Neural cell (in vitro differentiated cells): Measurements from ENCODE around the gene TMC6. TPM values are rescaled to one million over a fixed set of nuclear protein-coding genes. Genes with fewer than 3 reads are reported as not detected.
"Not testable (repeated sequence)": the region's sequence is repeated elsewhere in the genome, so short reads cannot be mapped to it uniquely, and the experiment has no call there.

Experiments
- H2AFZ ChIP-seq: fragments of 200-600, 300-800 bp; sonication (generic), shearing (Covaris generic); 2 replicates; pipeline ENCODE4 v1.6.0; 2014; ENCODE audit warnings: low read depth, mild to moderate bottlenecking, antibody characterized with exemption, low read length, moderate library complexity
- H3F3A ChIP-seq: fragments of 200-600 bp; shearing (Covaris generic); 2 replicates; pipeline ENCODE4 v1.6.1; 2016; ENCODE audit warnings: mild to moderate bottlenecking, moderate library complexity, mixed read lengths, antibody characterized with exemption, low read length; ENCODE audit not compliant: insufficient read depth, poor library complexity, severe bottlenecking
- H3K27ac ChIP-seq: fragments of 200-600, 300-800 bp; sonication (generic), shearing (Covaris generic); 2 replicates; pipeline ENCODE4 v1.5.1; 2014; ENCODE audit warnings: mild to moderate bottlenecking, low read length, moderate library complexity
- H3K27me3 ChIP-seq: fragments of 300-800, 200-600 bp; sonication (generic), shearing (Covaris generic); 2 replicates; pipeline ENCODE4 v1.6.0; 2014; ENCODE audit warnings: mild to moderate bottlenecking, low read depth, low read length, moderate library complexity; ENCODE audit not compliant: insufficient read depth
- H3K36me3 ChIP-seq: fragments of 300-800, 200-600 bp; sonication (generic), shearing (Covaris generic); 2 replicates; pipeline ENCODE4 v1.5.1; 2014; ENCODE audit warnings: mild to moderate bottlenecking, antibody characterized with exemption, low read length, moderate library complexity; ENCODE audit not compliant: insufficient read depth
- H3K4me2 ChIP-seq: fragments of 300-800, 200-600 bp; sonication (generic), shearing (Covaris generic); 2 replicates; pipeline ENCODE4 v1.6.0; 2014; ENCODE audit warnings: mild to moderate bottlenecking, low read length
- H3K4me3 ChIP-seq: fragments of 300-800, 200-600 bp; sonication (generic), shearing (Covaris generic); 2 replicates; pipeline ENCODE4 v1.5.1; 2014; ENCODE audit warnings: mild to moderate bottlenecking, low read length, moderate library complexity
- H3K79me2 ChIP-seq: fragments of 200-600 bp; shearing (Covaris generic); replicated peaks from 2 replicates; pipeline ENCODE4 v1.6.0; 2014; ENCODE audit warnings: mild to moderate bottlenecking, low read length, moderate library complexity; ENCODE audit not compliant: insufficient read depth
- H3K9ac ChIP-seq: fragments of 300-800, 200-600 bp; sonication (generic), shearing (Covaris generic); 2 replicates; pipeline ENCODE4 v1.6.1; 2016; ENCODE audit warnings: mild to moderate bottlenecking, low read length, mixed read lengths
- H3K9me2 ChIP-seq: fragments of 200-600 bp; shearing (Covaris generic); 2 replicates; pipeline ENCODE4 v1.6.1; 2016; ENCODE audit warnings: mild to moderate bottlenecking, low read length, mixed read lengths; ENCODE audit not compliant: insufficient read depth
- H3K9me3 ChIP-seq: fragments of 200-600, 300-800 bp; sonication (generic), shearing (Covaris generic); 2 replicates; pipeline ENCODE4 v1.6.1; 2016; ENCODE audit warnings: mild to moderate bottlenecking, mixed run types, low read length, moderate library complexity, mixed read lengths
- H4K20me1 ChIP-seq: fragments of 200-600 bp; shearing (Covaris generic); 2 replicates; pipeline ENCODE4 v1.6.1; 2016; ENCODE audit warnings: mild to moderate bottlenecking, mixed run types; ENCODE audit not compliant: insufficient read depth
- EP300 ChIP-seq: fragments of 450-650 bp; conservative IDR thresholded peaks from 2 replicates; pipeline ENCODE4 v1.6.1; 2014; ENCODE audit warnings: antibody characterized with exemption, mild to moderate bottlenecking, moderate library complexity; ENCODE audit not compliant: poor library complexity, severe bottlenecking
- EZH2 ChIP-seq: fragments of 200-600, 300-800 bp; shearing (Covaris generic), sonication (generic); IDR thresholded peaks from 2 replicates; pipeline ENCODE4 v1.6.1; 2014; ENCODE audit warnings: antibody characterized with exemption, low read length, borderline replicate concordance, mild to moderate bottlenecking; ENCODE audit not compliant: insufficient read depth, poor library complexity, severe bottlenecking
- MXI1 ChIP-seq: fragments of 450-650 bp; conservative IDR thresholded peaks from 2 replicates; pipeline ENCODE4 v1.6.1; 2014; ENCODE audit warnings: antibody characterized with exemption, mild to moderate bottlenecking; ENCODE audit not compliant: poor library complexity, severe bottlenecking
- POLR2AphosphoS5 ChIP-seq: IDR thresholded peaks from 2 replicates; pipeline ENCODE4 v1.6.1; 2012
- RAD21 ChIP-seq: fragments of 450-650 bp; conservative IDR thresholded peaks from 2 replicates; pipeline ENCODE4 v1.6.1; 2014; ENCODE audit warnings: antibody characterized with exemption, mild to moderate bottlenecking, moderate library complexity
- SMC3 ChIP-seq: fragments of 450-650 bp; conservative IDR thresholded peaks from 2 replicates; pipeline ENCODE4 v1.6.1; 2014; ENCODE audit warnings: antibody characterized with exemption, mild to moderate bottlenecking, moderate library complexity; ENCODE audit not compliant: poor library complexity
- TAF1 ChIP-seq: IDR thresholded peaks from 2 replicates; pipeline ENCODE4 v1.6.1; 2012; ENCODE audit warnings: low read depth
- polyA plus RNA-seq: library from polyadenylated mRNA; depleted of rRNA; stranded (reverse); fragments of >200 nt; gene quantifications from 2 replicates; pipeline ENCODE4 v1.2.3, GENCODE V29; 2014
- TF ChIP-seq, protein P1 (sequence below): IDR thresholded peaks from 2 replicates; pipeline ENCODE4 v1.6.1; 2012; ENCODE audit warnings: borderline replicate concordance
- TF ChIP-seq, protein P2 (sequence below): fragments of 450-650 bp; IDR thresholded peaks from 2 replicates; pipeline ENCODE4 v1.5.1; 2014; ENCODE audit warnings: antibody characterized with exemption, mild to moderate bottlenecking, moderate library complexity; ENCODE audit not compliant: poor library complexity, severe bottlenecking

The TMC6 gene
- polyA plus RNA-seq, 1 donor from 2014 or later: 0.16 TPM

DNA sequence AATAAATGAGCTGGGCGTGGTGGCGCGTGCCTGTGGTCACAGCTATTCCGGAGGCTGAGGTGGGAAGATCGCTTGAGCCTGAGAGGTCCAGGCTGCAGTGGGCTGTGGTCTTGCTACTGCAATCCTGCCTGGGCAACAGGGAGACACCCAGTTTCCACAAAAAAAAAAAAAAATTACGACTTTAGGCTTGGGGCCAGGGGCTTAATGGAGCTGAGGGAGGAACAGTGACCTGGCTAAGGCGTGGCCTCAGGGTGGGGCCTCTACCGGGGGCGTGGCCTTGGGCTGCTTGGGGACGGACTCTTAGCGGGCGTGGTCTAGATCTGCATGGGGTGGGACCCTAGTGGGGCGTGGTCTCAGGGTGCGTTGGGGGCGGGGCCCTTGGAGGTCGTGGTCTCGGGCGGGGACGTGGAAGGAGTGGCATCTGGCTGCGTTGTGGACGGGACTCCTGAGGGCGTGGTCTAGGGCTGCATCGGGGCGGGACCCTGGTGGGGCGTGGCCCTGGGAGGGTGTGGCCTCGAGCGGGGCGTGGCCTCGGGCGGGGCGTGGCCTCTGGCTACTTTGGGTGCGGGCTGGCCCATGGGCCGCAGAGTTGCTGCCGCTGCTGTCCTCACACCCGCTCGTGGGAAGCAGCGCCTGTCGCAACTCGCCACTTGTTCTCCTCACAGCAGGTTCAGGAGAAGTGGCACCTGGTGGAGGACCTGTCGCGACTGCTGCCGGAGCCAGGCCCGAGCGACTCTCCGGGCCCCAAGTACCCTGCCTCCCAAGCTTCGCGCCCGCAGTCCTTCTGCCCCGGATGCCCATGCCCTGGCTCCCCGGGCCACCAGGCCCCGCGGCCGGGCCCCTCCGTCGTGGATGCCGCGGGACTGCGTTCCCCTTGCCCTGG, 11.9 kb upstream of the TMC6 start:
- no peaks in the 10 kb centered on the region for H3K9me3 ChIP-seq
- H2AFZ ChIP-seq: no peak overlapping the region
- H3K4me2 ChIP-seq: no peak overlapping the region
- no peaks in the 10 kb centered on the region for H3K27me3 ChIP-seq
- no peak overlapping the region for H3K4me3 ChIP-seq
- no peaks in the 10 kb centered on the region for H3K9me2 ChIP-seq
- no peaks in the 10 kb centered on the region for H4K20me1 ChIP-seq
- no peaks in the 10 kb centered on the region for H3F3A ChIP-seq
- H3K36me3 ChIP-seq: no peaks in the 10 kb centered on the region
- TF ChIP-seq, protein P1, sequence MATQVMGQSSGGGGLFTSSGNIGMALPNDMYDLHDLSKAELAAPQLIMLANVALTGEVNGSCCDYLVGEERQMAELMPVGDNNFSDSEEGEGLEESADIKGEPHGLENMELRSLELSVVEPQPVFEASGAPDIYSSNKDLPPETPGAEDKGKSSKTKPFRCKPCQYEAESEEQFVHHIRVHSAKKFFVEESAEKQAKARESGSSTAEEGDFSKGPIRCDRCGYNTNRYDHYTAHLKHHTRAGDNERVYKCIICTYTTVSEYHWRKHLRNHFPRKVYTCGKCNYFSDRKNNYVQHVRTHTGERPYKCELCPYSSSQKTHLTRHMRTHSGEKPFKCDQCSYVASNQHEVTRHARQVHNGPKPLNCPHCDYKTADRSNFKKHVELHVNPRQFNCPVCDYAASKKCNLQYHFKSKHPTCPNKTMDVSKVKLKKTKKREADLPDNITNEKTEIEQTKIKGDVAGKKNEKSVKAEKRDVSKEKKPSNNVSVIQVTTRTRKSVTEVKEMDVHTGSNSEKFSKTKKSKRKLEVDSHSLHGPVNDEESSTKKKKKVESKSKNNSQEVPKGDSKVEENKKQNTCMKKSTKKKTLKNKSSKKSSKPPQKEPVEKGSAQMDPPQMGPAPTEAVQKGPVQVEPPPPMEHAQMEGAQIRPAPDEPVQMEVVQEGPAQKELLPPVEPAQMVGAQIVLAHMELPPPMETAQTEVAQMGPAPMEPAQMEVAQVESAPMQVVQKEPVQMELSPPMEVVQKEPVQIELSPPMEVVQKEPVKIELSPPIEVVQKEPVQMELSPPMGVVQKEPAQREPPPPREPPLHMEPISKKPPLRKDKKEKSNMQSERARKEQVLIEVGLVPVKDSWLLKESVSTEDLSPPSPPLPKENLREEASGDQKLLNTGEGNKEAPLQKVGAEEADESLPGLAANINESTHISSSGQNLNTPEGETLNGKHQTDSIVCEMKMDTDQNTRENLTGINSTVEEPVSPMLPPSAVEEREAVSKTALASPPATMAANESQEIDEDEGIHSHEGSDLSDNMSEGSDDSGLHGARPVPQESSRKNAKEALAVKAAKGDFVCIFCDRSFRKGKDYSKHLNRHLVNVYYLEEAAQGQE: no peak
- TF ChIP-seq SMC3: no peak
- TF ChIP-seq MXI1: no peak
- no peak for TF ChIP-seq EP300
- TF ChIP-seq, protein P2, sequence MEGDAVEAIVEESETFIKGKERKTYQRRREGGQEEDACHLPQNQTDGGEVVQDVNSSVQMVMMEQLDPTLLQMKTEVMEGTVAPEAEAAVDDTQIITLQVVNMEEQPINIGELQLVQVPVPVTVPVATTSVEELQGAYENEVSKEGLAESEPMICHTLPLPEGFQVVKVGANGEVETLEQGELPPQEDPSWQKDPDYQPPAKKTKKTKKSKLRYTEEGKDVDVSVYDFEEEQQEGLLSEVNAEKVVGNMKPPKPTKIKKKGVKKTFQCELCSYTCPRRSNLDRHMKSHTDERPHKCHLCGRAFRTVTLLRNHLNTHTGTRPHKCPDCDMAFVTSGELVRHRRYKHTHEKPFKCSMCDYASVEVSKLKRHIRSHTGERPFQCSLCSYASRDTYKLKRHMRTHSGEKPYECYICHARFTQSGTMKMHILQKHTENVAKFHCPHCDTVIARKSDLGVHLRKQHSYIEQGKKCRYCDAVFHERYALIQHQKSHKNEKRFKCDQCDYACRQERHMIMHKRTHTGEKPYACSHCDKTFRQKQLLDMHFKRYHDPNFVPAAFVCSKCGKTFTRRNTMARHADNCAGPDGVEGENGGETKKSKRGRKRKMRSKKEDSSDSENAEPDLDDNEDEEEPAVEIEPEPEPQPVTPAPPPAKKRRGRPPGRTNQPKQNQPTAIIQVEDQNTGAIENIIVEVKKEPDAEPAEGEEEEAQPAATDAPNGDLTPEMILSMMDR: no peak
- no peak for TF ChIP-seq TAF1
- no peak for TF ChIP-seq EZH2
- no peak for TF ChIP-seq POLR2AphosphoS5
- no peak for TF ChIP-seq RAD21
- no peaks in the 10 kb centered on the region for H3K79me2 ChIP-seq
- H3K9ac ChIP-seq: no peak overlapping the region
- H3K27ac ChIP-seq: no peak overlapping the region

DNA sequence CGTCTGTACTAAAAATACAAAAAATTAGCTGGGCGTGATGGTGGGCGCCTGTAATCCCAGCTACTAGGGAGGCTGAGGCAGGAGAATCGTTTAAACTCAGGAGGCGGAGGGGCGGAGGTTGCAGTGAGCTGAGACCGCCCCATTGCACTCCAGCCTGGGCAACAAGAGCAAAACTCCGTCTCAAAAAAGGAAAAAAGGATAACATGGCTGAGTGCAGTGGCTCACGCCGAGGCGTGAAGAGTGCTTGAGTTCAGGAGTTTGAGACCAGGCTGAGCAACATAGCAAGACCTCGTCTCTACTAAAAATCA, 11.3 kb upstream of the TMC6 start:
- not testable (repeated sequence) for H3K4me3 ChIP-seq, H3K27me3 ChIP-seq, H3F3A ChIP-seq, H3K79me2 ChIP-seq, H2AFZ ChIP-seq, H3K36me3 ChIP-seq, H3K9ac ChIP-seq, H3K9me2 ChIP-seq, H4K20me1 ChIP-seq, H3K9me3 ChIP-seq, H3K4me2 ChIP-seq, H3K27ac ChIP-seq
